Subcutaneous adipose tissue (tissue), 4 donors: Measurements from ENCODE around the gene TMED1. TPM values are rescaled to one million over a fixed set of nuclear protein-coding genes. Genes with fewer than 3 reads are reported as not detected.

Source experiments
- total RNA-seq, 4 donors: library from RNA; depleted of rRNA; stranded (reverse); fragments of >200 nt; gene quantifications; one replicate each; pipeline ENCODE4 v1.1.0, GENCODE V29; 2016
- TF ChIP-seq, protein P1 (sequence below): fragments of 450-650 bp; IDR thresholded peaks from one replicate; pipeline ENCODE4 v1.5.1; 2016; ENCODE audit warnings: low read depth, mild to moderate bottlenecking, control low read depth, antibody characterized with exemption, moderate library complexity

Gene TMED1
- total RNA-seq, 4 donors from 2014 or later = 10.3 to 53.1 (median 34.4) TPM

DNA sequence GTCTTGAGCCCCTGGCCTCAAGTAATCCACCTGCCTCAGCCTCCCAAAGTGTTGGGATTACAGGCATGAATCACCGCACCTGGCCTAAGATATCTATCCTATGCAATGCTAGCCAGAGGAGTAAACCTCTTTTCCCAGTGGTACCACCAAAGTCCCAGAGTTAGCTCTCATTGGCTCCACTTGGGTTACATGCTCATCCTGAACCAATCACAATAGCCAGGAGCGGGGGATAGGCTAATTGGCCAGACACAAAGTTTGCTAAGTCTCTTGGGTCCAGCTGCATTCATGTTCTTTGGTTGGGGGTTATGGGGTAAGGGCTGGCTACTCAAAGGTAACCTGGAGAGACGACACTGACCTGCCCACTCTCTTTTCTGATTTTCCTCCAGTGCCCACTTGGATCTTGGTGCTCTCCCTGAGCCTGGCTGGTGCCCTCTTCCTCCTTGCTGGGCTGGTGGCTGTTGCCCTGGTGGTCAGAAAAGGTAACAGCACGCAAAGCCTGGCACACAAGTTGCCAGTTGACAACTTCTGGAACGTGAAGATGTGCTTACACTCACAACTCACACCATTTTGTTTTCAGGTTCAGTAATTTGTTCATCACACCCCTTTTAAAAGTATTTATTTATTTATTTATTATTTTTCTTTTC is 20.0 kb upstream of the TMED1 start:
- TF ChIP-seq, protein P1, sequence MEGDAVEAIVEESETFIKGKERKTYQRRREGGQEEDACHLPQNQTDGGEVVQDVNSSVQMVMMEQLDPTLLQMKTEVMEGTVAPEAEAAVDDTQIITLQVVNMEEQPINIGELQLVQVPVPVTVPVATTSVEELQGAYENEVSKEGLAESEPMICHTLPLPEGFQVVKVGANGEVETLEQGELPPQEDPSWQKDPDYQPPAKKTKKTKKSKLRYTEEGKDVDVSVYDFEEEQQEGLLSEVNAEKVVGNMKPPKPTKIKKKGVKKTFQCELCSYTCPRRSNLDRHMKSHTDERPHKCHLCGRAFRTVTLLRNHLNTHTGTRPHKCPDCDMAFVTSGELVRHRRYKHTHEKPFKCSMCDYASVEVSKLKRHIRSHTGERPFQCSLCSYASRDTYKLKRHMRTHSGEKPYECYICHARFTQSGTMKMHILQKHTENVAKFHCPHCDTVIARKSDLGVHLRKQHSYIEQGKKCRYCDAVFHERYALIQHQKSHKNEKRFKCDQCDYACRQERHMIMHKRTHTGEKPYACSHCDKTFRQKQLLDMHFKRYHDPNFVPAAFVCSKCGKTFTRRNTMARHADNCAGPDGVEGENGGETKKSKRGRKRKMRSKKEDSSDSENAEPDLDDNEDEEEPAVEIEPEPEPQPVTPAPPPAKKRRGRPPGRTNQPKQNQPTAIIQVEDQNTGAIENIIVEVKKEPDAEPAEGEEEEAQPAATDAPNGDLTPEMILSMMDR = no peak

DNA sequence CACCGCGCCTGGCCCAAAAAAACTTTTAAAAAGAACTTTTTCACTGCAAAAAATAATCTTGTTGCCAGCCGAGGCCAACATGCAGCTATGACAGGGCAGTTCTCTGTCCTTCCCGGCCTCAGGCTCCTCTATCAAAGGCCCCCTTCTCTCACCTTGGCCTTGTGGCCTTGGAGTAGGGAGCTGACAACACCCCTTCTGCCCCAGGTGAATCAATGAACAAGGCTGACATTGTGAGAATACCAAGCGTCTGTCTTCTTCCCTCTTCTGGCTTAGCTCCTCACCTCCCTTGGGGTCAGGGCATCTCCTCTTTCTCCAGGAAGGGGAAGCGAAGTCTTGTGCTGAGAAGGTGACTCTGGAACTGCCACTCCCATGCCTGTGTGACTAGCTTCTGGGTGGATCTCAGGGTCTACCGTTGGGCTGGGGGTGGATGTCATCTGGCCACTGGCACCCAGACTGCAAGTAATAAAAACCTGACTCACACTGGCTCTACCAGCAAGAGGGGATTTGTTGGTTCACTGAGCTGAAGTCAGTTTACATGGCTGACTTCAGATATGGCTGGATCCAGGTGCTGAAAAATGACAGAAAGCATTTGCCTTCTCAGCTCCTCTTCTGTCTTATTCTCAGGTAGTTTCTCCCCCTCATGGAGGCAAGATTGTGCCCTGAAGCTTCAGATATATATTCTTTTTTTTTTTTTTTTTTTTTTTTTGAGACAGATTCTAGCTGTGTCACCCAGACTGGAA is 18.5 kb upstream of the TMED1 start:
- TF ChIP-seq, protein P1 = no peak

DNA sequence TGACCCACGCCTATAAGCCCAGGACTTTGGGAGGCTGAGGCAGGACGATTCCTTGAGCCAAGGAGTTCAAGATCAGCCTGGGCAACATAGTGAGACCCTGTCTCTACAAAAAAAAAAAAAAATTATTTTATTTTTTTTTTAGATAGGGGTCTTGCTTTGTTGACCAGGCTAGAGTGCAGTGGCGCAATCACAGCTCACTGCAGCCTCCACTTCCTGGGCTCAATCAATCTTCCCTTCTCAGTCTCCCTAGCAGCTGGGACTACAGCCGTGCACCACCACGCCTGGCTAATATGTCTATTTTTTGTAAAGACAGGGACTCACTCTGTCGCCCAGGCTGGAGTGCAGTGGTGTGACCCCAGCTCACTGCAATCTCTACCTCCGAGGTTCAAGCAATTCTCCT is 16.9 kb upstream of the TMED1 start:
- TF ChIP-seq, protein P1 = no peak

DNA sequence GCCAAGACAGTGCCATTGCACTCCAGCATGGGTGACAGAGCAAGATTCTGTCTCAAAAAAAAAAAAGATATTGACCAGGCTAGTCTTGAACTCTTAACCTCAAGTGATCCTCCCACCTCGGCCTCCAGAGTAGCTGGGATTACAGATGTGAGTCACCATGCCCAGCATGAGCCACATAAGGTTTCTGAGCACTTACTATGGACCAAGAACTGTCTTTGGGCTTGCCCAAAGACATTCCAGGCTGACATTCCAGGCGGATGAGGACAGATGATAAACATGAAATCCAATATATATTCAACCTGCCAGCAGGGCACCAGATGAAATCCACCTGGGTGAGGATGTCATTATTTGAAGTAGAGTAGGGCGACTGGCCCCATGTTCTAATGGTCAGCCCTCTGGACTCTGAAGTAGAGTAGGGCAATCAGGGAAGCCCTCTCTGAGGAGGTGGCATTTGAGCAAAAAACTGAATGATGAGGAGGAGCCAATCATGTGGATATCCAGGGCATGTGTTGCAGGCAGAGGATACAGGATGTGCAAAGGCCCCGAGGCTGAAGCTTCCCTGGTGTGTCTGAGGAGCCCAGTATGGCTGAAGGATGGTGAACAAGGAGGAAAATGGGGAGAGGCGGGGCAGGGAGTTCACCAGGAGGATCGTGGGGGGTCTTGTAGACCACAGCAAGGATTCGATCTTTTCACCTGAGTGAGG is 16.2 kb upstream of the TMED1 start:
- TF ChIP-seq, protein P1 = no peak

DNA sequence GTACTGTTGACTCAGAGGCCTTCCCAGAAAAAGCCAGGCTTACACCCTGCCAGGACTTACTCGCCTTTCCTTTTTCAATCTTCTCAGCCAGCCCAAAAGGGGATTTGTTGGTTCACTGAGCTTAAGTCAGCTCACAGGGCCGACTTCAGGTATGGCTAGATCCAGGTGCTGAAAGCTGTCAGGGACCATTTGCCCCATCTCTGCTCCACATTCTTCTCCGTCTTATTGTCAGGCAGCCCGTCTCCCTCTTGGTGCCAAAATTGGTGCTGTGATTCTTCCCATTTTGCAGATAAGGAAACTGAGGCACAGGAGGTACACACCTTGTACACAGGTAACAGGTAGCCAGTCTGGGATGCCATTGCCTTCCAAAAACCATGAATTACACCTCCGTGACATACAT is 14.6 kb upstream of the TMED1 start:
- TF ChIP-seq, protein P1 = no peak

DNA sequence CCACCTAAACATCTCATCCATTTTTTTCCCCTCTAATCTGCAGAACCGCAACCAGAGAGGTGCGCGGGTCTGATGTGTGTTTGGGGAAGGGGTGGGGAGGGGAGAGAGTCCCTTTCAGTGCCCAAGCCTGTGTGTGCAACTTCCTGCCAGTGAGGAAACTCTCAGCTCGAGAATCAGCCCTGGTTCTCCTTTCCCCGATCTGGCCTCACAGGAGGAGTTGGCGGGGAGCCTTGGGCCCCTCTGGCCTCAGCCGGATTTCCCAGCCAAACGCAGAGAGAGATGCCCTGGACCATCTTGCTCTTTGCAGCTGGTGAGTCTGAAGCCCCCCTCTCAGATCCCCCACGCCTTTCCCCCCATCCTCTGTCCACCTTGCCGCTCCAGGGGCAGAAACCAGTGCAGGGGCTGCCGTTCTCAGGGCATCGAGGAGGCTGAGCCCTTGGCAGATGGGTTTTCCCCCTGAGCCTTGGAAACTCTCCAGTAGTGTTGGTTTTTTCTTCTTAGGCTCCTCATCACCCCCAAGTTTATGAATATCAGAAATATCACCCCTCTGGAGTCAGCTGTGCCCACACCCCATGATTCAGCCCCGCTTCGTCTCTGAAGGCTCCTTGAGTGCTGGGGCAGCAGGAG is 12.3 kb upstream of the TMED1 start, which contains the start of gene C19orf38:
TSS of gene C19orf38 (plus strand) at position 186 of the 627 bp plus-strand sequence. CDS start at position 280, 94 bp downstream.
- TF ChIP-seq, protein P1 = no peak
